Measurements from ENCODE around the gene ATP5IF1. TPM values are rescaled to one million over a fixed set of nuclear protein-coding genes. Genes with fewer than 3 reads are reported as not detected.

Gene ATP5IF1
- total RNA-seq, 2 donors from 2014 or later, result 171 to 390 TPM

GRCh38 chr1:28249013-28249865 is 13.3 kb downstream of the ATP5IF1 start:
- Histone ChIP-seq H3K4me3 (no peak overlapping the region), H3K27ac (peak overlapping the region; percentile 82 to 89), H3K36me3 (no peaks in the 10 kb centered on the region), H3K27me3 (replicated peaks; ENCODE audit: insufficient read depth) (no peaks in the 10 kb centered on the region), H3K9me3 (no peaks in the 10 kb centered on the region), H3K4me1 (replicated peaks) (peaks cover 4% of the 10 kb centered on the region)
- intact Hi-C loops (cut with DNase I), result no loop called here
- WGBS, result 32% methylated on average over 3 of the region's 3 CpGs
- DNase-seq (ENCODE audit: low spot score), result peak; percentile 22
- TF ChIP-seq POLR2AphosphoS5 (IDR thresholded peaks at IDR 0.05) (peak; percentile 33), POLR2A (IDR thresholded peaks at IDR 0.05) (no peak)

- intact Hi-C loops (cut with DNase I), result loop anchor here (10.0 kb wide), 1 partner anchor 355 kb away; no protein-coding TSS in a partner anchor
- 67% methylated on average over 4 of the region's 4 CpGs for WGBS
- Histone ChIP-seq H3K36me3 (no peaks in the 10 kb centered on the region), H3K27me3 (replicated peaks; ENCODE audit: insufficient read depth) (no peaks in the 10 kb centered on the region), H3K4me1 (replicated peaks) (peaks cover 4% of the 10 kb centered on the region), H3K9me3 (no peaks in the 10 kb centered on the region), H3K27ac (no peak overlapping the region), H3K4me3 (no peak overlapping the region)
- TF ChIP-seq POLR2A (IDR thresholded peaks at IDR 0.05) (no peak), CTCF (IDR thresholded peaks at IDR 0.05) (no peak), POLR2AphosphoS5 (IDR thresholded peaks at IDR 0.05) (no peak)
- no peak for DNase-seq (ENCODE audit: low spot score)
These were observed 14.0 kb downstream of the ATP5IF1 start for GRCh38 chr1:28249866-28250295.

- no peak overlapping the region for H3K27ac ChIP-seq
- no peak overlapping the region for H3K4me3 ChIP-seq
- no peak for TF ChIP-seq POLR2A (IDR thresholded peaks at IDR 0.05)
- no peak for TF ChIP-seq CTCF (IDR thresholded peaks at IDR 0.05)
- TF ChIP-seq POLR2AphosphoS5 (IDR thresholded peaks at IDR 0.05), result no peak
- no peak for DNase-seq (ENCODE audit: low spot score)
- intact Hi-C loops (cut with DNase I), result loop anchor here (10.0 kb wide), 1 partner anchor 348 kb away; no protein-coding TSS in a partner anchor
- H3K36me3 ChIP-seq, result no peaks in the 10 kb centered on the region
- no peaks in the 10 kb centered on the region for H3K27me3 ChIP-seq (replicated peaks; ENCODE audit: insufficient read depth)
- no peaks in the 10 kb centered on the region for H3K9me3 ChIP-seq
- H3K4me1 ChIP-seq (replicated peaks), result no peaks in the 10 kb centered on the region
- WGBS, result 78% methylated on average over 6 of the region's 6 CpGs
These were observed 20.4 kb downstream of the ATP5IF1 start for GRCh38 chr1:28256197-28256827.

GRCh38 chr1:28257736-28258135 is 21.8 kb downstream of the ATP5IF1 start:
- intact Hi-C loops (cut with DNase I), result loop anchor here (10.0 kb wide), 1 partner anchor 347 kb away; no protein-coding TSS in a partner anchor
- TF ChIP-seq POLR2AphosphoS5 (IDR thresholded peaks at IDR 0.05) (no peak), CTCF (IDR thresholded peaks at IDR 0.05) (no peak), POLR2A (IDR thresholded peaks at IDR 0.05) (no peak)

GRCh38 chr1:28258628-28259251 is 22.8 kb downstream of the ATP5IF1 start:
- TF ChIP-seq CTCF (IDR thresholded peaks at IDR 0.05), result no peak
- no peak for TF ChIP-seq POLR2A (IDR thresholded peaks at IDR 0.05)
- no peak for TF ChIP-seq POLR2AphosphoS5 (IDR thresholded peaks at IDR 0.05)
- intact Hi-C loops (cut with DNase I), result loop anchor here (10.0 kb wide), 1 partner anchor 346 kb away; no protein-coding TSS in a partner anchor
- DNase-seq (ENCODE audit: low spot score), result no peak

More at GRCh38 chr1:28257736-28258135, 21.8 kb downstream of the ATP5IF1 start:
- no peaks in the 10 kb centered on the region for H3K36me3 ChIP-seq
- no peak overlapping the region for H3K27ac ChIP-seq
- no peaks in the 10 kb centered on the region for H3K4me1 ChIP-seq (replicated peaks)
- 92% methylated on average over 4 of the region's 4 CpGs for WGBS
- no peak overlapping the region for H3K4me3 ChIP-seq
- no peaks in the 10 kb centered on the region for H3K9me3 ChIP-seq
- H3K27me3 ChIP-seq (replicated peaks; ENCODE audit: insufficient read depth), result no peaks in the 10 kb centered on the region
- DNase-seq (ENCODE audit: low spot score), result no peak

More at GRCh38 chr1:28258628-28259251, 22.8 kb downstream of the ATP5IF1 start:
- WGBS, result 19% methylated on average over 12 of the region's 12 CpGs
- H3K36me3 ChIP-seq, result no peaks in the 10 kb centered on the region
- no peaks in the 10 kb centered on the region for H3K4me1 ChIP-seq (replicated peaks)
- H3K27ac ChIP-seq, result no peak overlapping the region
- no peaks in the 10 kb centered on the region for H3K9me3 ChIP-seq
- no peaks in the 10 kb centered on the region for H3K27me3 ChIP-seq (replicated peaks; ENCODE audit: insufficient read depth)
- H3K4me3 ChIP-seq, result peak overlapping the region in 1 of 2 donors; percentile 73
